HFF-Myc (cell line): ENCODE data around the gene NUFIP2.
"Not testable (repeated sequence)": the region's sequence is repeated elsewhere in the genome, so short reads cannot be mapped to it uniquely, and the experiment has no call there.

Source experiments
- DNase-seq: peaks from one replicate; pipeline ENCODE4 v3.0.0-alpha.2; 2011; ENCODE audit warnings: low read depth; ENCODE audit errors: extremely low read depth
- H3K4me3 ChIP-seq: replicated peaks from 2 replicates; pipeline ENCODE4 v1.5.1; 2011; ENCODE audit warnings: low read depth, mild to moderate bottlenecking, control low read depth, low read length
- TF ChIP-seq, protein P1 (sequence below): IDR thresholded peaks from 2 replicates; pipeline ENCODE4 v1.5.1; 2012; ENCODE audit warnings: mild to moderate bottlenecking, low read depth, low read length, control low read depth; ENCODE audit errors: missing control alignments

NUFIP2 gene, protein sequence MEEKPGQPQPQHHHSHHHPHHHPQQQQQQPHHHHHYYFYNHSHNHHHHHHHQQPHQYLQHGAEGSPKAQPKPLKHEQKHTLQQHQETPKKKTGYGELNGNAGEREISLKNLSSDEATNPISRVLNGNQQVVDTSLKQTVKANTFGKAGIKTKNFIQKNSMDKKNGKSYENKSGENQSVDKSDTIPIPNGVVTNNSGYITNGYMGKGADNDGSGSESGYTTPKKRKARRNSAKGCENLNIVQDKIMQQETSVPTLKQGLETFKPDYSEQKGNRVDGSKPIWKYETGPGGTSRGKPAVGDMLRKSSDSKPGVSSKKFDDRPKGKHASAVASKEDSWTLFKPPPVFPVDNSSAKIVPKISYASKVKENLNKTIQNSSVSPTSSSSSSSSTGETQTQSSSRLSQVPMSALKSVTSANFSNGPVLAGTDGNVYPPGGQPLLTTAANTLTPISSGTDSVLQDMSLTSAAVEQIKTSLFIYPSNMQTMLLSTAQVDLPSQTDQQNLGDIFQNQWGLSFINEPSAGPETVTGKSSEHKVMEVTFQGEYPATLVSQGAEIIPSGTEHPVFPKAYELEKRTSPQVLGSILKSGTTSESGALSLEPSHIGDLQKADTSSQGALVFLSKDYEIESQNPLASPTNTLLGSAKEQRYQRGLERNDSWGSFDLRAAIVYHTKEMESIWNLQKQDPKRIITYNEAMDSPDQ

DNA sequence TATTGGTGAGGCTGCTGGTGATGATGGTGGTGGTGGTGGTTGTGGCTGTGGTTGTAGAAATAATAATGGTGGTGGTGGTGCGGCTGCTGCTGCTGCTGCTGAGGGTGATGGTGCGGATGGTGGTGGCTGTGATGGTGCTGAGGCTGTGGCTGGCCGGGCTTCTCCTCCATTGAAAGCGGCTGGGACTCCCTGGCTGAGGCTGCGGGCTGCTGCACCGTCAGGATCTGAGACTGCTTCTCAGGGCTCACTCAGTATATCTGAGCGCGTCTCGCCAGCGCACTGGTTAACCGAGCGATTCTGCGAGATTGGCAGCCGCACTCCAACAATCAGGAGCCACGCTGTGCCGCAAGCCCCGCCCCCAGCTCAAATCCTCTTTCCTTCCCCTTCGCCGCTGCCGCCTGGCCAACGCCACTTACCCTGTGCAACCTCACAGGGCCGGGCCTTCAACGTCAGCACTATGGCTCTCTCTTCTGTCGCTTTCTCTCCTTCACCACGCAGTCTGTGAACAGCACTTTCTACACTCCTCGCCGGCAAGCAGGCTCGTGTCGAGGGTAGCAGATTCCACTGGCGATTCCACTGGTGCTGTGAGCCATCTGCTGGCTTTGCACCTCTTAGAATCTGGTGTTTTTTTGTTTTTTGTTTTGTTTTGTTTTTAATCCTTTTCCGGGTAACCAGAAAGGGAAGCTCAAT lies at the start of gene NUFIP2:
NUFIP2 (minus strand) TSS at position 259 of the 690 bp plus-strand sequence; CDS start at position 170, 89 bp downstream.
- TF ChIP-seq, protein P1, sequence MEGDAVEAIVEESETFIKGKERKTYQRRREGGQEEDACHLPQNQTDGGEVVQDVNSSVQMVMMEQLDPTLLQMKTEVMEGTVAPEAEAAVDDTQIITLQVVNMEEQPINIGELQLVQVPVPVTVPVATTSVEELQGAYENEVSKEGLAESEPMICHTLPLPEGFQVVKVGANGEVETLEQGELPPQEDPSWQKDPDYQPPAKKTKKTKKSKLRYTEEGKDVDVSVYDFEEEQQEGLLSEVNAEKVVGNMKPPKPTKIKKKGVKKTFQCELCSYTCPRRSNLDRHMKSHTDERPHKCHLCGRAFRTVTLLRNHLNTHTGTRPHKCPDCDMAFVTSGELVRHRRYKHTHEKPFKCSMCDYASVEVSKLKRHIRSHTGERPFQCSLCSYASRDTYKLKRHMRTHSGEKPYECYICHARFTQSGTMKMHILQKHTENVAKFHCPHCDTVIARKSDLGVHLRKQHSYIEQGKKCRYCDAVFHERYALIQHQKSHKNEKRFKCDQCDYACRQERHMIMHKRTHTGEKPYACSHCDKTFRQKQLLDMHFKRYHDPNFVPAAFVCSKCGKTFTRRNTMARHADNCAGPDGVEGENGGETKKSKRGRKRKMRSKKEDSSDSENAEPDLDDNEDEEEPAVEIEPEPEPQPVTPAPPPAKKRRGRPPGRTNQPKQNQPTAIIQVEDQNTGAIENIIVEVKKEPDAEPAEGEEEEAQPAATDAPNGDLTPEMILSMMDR, result no peak
- peak within 1 kb of the TSS; percentile 99 for H3K4me3 ChIP-seq
- peak; percentile 93 for DNase-seq

DNA sequence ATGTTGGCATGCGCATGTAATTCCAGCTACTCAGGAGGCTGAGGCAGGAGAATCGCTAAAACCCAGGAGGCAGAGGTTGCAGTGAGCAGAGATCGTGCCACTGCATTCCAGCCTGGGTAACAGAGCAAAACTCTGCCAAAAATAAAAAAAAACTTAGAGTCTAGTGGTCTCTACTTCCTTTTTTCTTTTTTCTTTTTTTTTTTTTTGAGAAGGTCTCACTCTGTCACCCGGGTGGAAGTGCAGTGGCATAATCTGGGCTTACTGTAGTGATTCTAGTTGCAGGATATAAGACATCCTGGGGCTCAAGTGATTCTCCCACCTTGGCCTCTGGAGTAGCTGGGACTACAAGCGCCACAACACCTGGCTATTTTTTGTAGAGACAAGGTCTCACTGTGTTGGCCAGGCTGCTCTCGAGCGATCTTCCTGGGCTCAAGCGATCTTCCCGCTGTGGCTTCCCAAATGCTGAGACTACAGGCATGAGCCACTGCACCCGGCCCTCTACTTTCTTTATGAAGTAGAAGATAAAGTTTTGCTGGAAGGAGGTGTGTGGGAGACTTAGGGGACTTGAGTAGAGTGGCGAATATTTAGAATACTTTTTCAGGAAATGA lies 48.3 kb upstream of the NUFIP2 start:
- no peak for DNase-seq
- H3K4me3 ChIP-seq, result no peak overlapping the region
- TF ChIP-seq, protein P1, result no peak

DNA sequence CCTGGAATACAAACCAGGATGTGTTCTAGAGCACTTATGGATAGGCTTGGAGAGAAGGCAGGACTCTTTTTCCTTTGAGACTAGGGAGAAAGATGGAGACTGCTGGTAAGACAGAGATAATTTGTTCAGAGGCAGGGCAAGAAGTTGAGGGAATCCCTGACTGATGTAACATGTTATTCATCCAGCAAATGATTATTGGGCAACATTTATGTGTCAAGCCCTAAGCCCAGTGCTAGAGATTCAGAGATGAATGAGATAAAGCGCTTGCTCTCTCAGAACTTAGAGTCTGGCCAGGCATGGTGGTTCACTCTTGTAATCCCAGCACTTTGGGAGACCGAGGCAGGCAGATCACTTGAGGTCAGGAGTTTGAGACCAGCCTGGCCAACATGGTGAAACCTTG lies 47.8 kb upstream of the NUFIP2 start:
- DNase-seq, result no peak
- TF ChIP-seq, protein P1, result no peak
- H3K4me3 ChIP-seq, result no peak overlapping the region

DNA sequence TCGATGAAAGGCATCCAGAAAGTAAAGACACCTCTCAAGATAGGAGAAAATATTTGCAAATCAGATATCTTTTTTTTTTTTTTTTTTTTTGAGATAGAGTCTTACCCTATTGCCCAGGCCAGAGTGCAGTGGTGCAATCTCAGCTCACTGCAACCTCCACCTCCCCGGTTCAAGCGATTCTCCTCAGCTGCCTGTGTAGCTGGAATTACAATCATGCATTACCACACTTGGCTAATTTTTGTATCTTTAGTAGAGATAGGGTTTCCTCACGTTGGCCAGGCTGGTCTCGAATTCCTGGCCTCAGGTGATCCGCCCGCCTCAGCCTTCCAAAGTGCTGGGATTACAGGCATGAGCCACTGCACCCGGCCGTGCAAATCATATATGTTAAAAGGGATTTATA lies 45.1 kb upstream of the NUFIP2 start:
- not testable (repeated sequence) for H3K4me3 ChIP-seq

DNA sequence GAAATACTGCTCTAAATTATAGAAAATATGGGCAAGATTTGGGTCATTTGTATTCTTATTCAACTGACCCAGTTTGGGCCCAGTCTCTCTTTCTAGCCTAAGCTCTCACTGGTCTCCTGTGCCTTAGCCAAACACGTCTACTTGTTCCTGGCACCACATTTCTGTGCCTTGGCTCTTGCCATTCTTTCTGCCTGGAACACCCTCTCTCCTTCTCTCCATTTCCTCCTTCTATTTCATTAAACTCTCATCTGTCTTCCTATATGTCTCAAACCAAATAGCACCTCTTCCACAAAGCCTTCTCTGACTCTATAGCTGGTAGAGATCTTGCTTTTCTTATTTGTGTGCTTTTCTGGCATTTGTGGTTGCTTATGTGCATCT lies 37.7 kb upstream of the NUFIP2 start:
- TF ChIP-seq, protein P1, result no peak
- no peak overlapping the region for H3K4me3 ChIP-seq
- no peak for DNase-seq

More for the DNA sequence above, 45.1 kb upstream of the NUFIP2 start:
- not testable (repeated sequence) for DNase-seq

DNA sequence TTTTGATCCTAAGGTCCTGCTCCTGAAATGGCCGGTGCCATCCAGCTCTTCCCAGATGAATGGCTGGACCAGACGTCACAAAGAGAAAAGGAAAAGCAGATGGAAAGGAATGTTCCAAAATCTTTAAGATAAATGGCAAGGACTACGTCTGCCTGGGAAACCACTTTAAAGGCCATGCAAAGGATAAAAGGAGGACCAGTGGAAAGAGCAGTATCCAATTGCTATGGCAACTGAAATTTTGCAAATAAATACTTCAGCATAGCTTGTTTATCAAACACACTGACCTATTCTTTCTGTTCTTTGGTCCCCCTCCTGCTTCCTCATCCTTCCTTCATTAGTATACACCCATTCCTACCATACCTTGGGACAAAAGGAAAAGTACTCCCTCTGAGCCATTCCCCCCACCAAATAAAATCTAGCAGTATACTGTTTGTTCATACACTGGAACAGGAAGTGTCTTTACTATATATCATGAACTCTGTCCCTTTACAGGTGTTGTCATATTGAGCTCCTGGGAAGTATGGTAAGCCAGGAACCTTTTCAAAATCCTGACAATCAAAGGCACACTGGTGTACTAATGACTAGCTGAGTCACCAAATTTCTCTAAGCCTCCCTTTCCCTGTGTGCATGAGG lies 37.2 kb upstream of the NUFIP2 start:
- H3K4me3 ChIP-seq, result no peak overlapping the region
- no peak for DNase-seq
- TF ChIP-seq, protein P1, result no peak
